Esophagus muscularis mucosa (tissue), 4 donors: ENCODE data around the gene TIGAR.

Experiments used
- EP300 ChIP-seq: sonication (generic); formaldehyde crosslinking; IDR thresholded peaks from one replicate; pipeline ENCODE4 v1.6.1; 2017; ENCODE audit warnings: antibody characterized with exemption
- POLR2A ChIP-seq: fragments of 450-650 bp; IDR thresholded peaks from one replicate; pipeline ENCODE4 v1.6.1; 2017; ENCODE audit warnings: antibody characterized with exemption, moderate library complexity, mild to moderate bottlenecking, low read depth
- POLR2AphosphoS5 ChIP-seq, 2 donors: sonication (generic); formaldehyde crosslinking; IDR thresholded peaks; one replicate each; pipeline ENCODE4 v1.6.1; 2017; ENCODE audit warnings: antibody characterized with exemption in 2 of 2
- TF ChIP-seq, protein P1 (sequence below), 3 experiments: fragments of 200-600 bp in 2 of 3; fragments of 450-650 bp in 1 of 3; sonication (generic) in 2 of 3; IDR thresholded peaks; one replicate each; pipeline ENCODE4 v1.5.1; 2017 to 2019; ENCODE audit warnings: antibody characterized with exemption in 3 of 3, mild to moderate bottlenecking in 2 of 3, moderate library complexity in 1 of 3

DNA sequence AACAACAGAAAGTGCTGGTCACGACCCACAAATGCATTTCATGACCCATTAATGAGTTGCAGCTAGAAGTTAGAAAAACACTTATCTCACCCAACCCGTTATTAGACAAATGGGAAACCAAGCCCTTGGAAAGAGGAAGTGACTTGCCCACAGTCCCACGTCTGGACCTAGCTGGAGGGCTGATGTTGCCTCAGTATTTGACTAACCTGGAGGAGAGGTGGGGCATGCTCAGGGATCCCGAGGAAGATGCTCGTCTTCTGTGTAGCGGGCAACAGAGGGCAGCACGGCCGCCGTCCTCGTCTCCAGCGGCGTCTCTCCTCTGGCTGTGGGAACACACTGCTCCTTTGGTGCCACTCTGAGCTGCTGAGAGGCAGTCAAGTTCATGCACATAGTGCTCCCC is 34.8 kb upstream of the TIGAR start:
- TF ChIP-seq POLR2A = no peak
- no peak for TF ChIP-seq POLR2AphosphoS5 (IDR thresholded peaks at IDR 0.05)
- TF ChIP-seq, protein P1, sequence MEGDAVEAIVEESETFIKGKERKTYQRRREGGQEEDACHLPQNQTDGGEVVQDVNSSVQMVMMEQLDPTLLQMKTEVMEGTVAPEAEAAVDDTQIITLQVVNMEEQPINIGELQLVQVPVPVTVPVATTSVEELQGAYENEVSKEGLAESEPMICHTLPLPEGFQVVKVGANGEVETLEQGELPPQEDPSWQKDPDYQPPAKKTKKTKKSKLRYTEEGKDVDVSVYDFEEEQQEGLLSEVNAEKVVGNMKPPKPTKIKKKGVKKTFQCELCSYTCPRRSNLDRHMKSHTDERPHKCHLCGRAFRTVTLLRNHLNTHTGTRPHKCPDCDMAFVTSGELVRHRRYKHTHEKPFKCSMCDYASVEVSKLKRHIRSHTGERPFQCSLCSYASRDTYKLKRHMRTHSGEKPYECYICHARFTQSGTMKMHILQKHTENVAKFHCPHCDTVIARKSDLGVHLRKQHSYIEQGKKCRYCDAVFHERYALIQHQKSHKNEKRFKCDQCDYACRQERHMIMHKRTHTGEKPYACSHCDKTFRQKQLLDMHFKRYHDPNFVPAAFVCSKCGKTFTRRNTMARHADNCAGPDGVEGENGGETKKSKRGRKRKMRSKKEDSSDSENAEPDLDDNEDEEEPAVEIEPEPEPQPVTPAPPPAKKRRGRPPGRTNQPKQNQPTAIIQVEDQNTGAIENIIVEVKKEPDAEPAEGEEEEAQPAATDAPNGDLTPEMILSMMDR (IDR thresholded peaks at IDR 0.05) = no peak
- TF ChIP-seq EP300 = no peak
